K562 (cell line): Measurements from ENCODE around the gene RABGAP1L. TPM values are rescaled to one million over a fixed set of nuclear protein-coding genes. Genes with fewer than 3 reads are reported as not detected.

Experiments used
- CC2D1A ChIP-seq: fragments of 450-650 bp; IDR thresholded peaks from 2 replicates; pipeline ENCODE4 v1.6.1; 2017; ENCODE audit warnings: mild to moderate bottlenecking
- MITF ChIP-seq: IDR thresholded peaks from 2 replicates; pipeline ENCODE4 v1.6.1; 2014; ENCODE audit warnings: antibody characterized with exemption
- NCOA4 ChIP-seq: fragments of 450-650 bp; IDR thresholded peaks from 2 replicates; pipeline ENCODE4 v1.6.1; 2018; ENCODE audit warnings: mild to moderate bottlenecking; ENCODE audit not compliant: partially characterized antibody
- POLR2A ChIP-seq: fragments of 450-650 bp; conservative IDR thresholded peaks from 2 replicates; pipeline ENCODE4 v1.6.1; 2016
- RBM25 ChIP-seq: fragments of 200-400 bp; formaldehyde crosslinking; IDR thresholded peaks from 2 replicates; pipeline ENCODE4 v1.6.1; 2018; ENCODE audit warnings: low read length, low read depth, moderate library complexity; ENCODE audit not compliant: severe bottlenecking
- RERE ChIP-seq: sonication (generic); formaldehyde crosslinking; IDR thresholded peaks from 2 replicates; pipeline ENCODE4 v1.8.0; 2023; ENCODE audit warnings: missing genetic modification reagents, mild to moderate bottlenecking, borderline replicate concordance
- SMAD4 ChIP-seq: fragments of 250-450 bp; sonication (Bioruptor Pico); conservative IDR thresholded peaks from 2 replicates; pipeline ENCODE4 v1.8.0; 2021; ENCODE audit warnings: inconsistent platforms, mild to moderate bottlenecking, moderate library complexity
- VEZF1 ChIP-seq: fragments of 200-800 bp; sonication (Bioruptor generic); IDR thresholded peaks from 2 replicates; pipeline ENCODE4 v1.6.1; 2017; ENCODE audit warnings: missing genetic modification characterization, missing compliant biosample characterization
- ZNF407 ChIP-seq: fragments of 450-650 bp; IDR thresholded peaks from 2 replicates; pipeline ENCODE4 v1.6.1; 2016; ENCODE audit warnings: low read depth
- ZNF444 ChIP-seq: fragments of 250-450 bp; sonication (Bioruptor Pico); IDR thresholded peaks from 2 replicates; pipeline ENCODE4 v1.4.0; 2020; ENCODE audit warnings: mild to moderate bottlenecking, moderate library complexity
- ZZZ3 ChIP-seq: fragments of 450-650 bp; IDR thresholded peaks from 2 replicates; pipeline ENCODE4 v1.6.1; 2016; ENCODE audit warnings: antibody characterized with exemption, mild to moderate bottlenecking, moderate library complexity
- polyA plus RNA-seq, 8 experiments: library from polyadenylated mRNA; depleted of rRNA in 4 of 8; stranded (reverse) in 5 of 8; unstranded in 3 of 8; fragments of >200 nt; fragmentation: Nextera tagmentation in 2 of 8; fragmentation: Illumina TruSeq in 1 of 8; extraction: Ambion mirVana in 2 of 8; extraction: Trizol in 1 of 8; gene quantifications; 2 replicates each; pipeline versions ENCODE4 v1.2.1 to v1.2.3, GENCODE V29; 2011 to 2014; ENCODE audit warnings: inconsistent platforms in 1 of 8, missing spikeins in 1 of 8
- total RNA-seq, 7 experiments: library from RNA; depleted of rRNA in 6 of 7; stranded (reverse); fragments of >200 nt in 6 of 7; fragmentation: Illumina TruSeq in 2 of 7; extraction: Trizol in 2 of 7; gene quantifications; 2 replicates each; pipeline versions ENCODE4 v1.2.1 to v1.2.3, GENCODE V29; 2011 to 2021; ENCODE audit warnings: low replicate concordance in 1 of 7

RABGAP1L gene
- total and polyA plus RNA-seq, 9 of the 15 experiments (the other 6 are each of a cell fraction or from before 2014, with no cell fraction given): 16.5 to 44.9 (median 26.7) TPM

GRCh38 chr1:174999216-174999935, 840.1 kb downstream of the RABGAP1L start (continued):
- TF ChIP-seq RBM25 (no peak), MITF (peak; percentile 96), NCOA4 (no peak), RERE (no peak), ZNF444 (CRISPR knock-in tag) (no peak), CC2D1A (peak; percentile 96), ZNF407 (no peak; the same call in 1 of the 2 replicates), SMAD4 (CRISPR knock-in tag) (peak; percentile 65), VEZF1 (peak; percentile 8; the same call in 1 of the 2 replicates), POLR2A (peak; percentile 99), ZZZ3 (peak; percentile 93)
